IPS DF 6.9 (cell line): ENCODE measurements around the gene RTTN.

Experiments used
- DNase-seq: peaks from one replicate; pipeline ENCODE4 v3.0.0-alpha.2; 2013; ENCODE audit warnings: low read depth, low spot score
- H3K27ac ChIP-seq: one replicate; pipeline ENCODE4 v1.5.1; 2013; ENCODE audit warnings: low read length, control low read depth
- H3K27me3 ChIP-seq: 2 replicates; pipeline ENCODE4 v1.6.1; 2013; ENCODE audit warnings: mild to moderate bottlenecking, low read length; ENCODE audit not compliant: control insufficient read depth, insufficient read depth
- H3K36me3 ChIP-seq: 2 replicates; pipeline ENCODE4 v1.6.1; 2013; ENCODE audit warnings: low read length; ENCODE audit not compliant: control insufficient read depth, insufficient read depth
- H3K4me1 ChIP-seq: 2 replicates; pipeline ENCODE4 v1.6.1; 2013; ENCODE audit warnings: low read length; ENCODE audit not compliant: control insufficient read depth, insufficient read depth
- H3K4me3 ChIP-seq: 2 replicates; pipeline ENCODE4 v1.5.1; 2013; ENCODE audit warnings: mild to moderate bottlenecking, low read length
- H3K9me3 ChIP-seq: 2 replicates; pipeline ENCODE4 v1.6.1; 2013; ENCODE audit warnings: low read length, inconsistent platforms; ENCODE audit not compliant: control insufficient read depth, insufficient read depth
- WGBS: extraction: QIAGEN DNeasy Blood & Tissue Kit; methylation state at CpG from one replicate; pipeline ENCODE4 v1.1.7; 2013; ENCODE audit warnings: mixed read lengths, missing lambda C conversion rate; ENCODE audit not compliant: insufficient read length, insufficient coverage; 5-methylcytosine and 5-hydroxymethylcytosine counted together

The RTTN gene

GRCh38 chr18:70232261-70232660, 26.8 kb upstream of the RTTN start:
- H3K4me1 ChIP-seq: no peaks in the 10 kb centered on the region
- H3K4me3 ChIP-seq: no peak overlapping the region
- H3K27ac ChIP-seq: no peak overlapping the region
- no peak for DNase-seq
- WGBS: no CpG with 5 or more reads among the region's 1 CpG
- no peaks in the 10 kb centered on the region for H3K9me3 ChIP-seq
- H3K36me3 ChIP-seq: no peaks in the 10 kb centered on the region
- no peaks in the 10 kb centered on the region for H3K27me3 ChIP-seq

- no peak for DNase-seq
- Histone ChIP-seq H3K4me1 (no peaks in the 10 kb centered on the region), H3K4me3 (no peak overlapping the region), H3K27ac (no peak overlapping the region), H3K36me3 (no peaks in the 10 kb centered on the region), H3K9me3 (no peaks in the 10 kb centered on the region), H3K27me3 (no peaks in the 10 kb centered on the region)
- no CpG with 5 or more reads among the region's 5 CpGs for WGBS
These were observed 24.2 kb upstream of the RTTN start for GRCh38 chr18:70229639-70230038.

GRCh38 chr18:70228536-70228935, 23.0 kb upstream of the RTTN start:
- H3K27ac ChIP-seq: no peak overlapping the region
- no peak for DNase-seq
- no peaks in the 10 kb centered on the region for H3K4me1 ChIP-seq
- H3K27me3 ChIP-seq: no peaks in the 10 kb centered on the region
- H3K9me3 ChIP-seq: no peaks in the 10 kb centered on the region
- WGBS: no CpG with 5 or more reads among the region's 2 CpGs
- no peak overlapping the region for H3K4me3 ChIP-seq
- H3K36me3 ChIP-seq: no peaks in the 10 kb centered on the region

- no peak overlapping the region for H3K27ac ChIP-seq
- DNase-seq: no peak
- no CpG with 5 or more reads among the region's 3 CpGs for WGBS
- H3K27me3 ChIP-seq: no peaks in the 10 kb centered on the region
- no peak overlapping the region for H3K4me3 ChIP-seq
- no peaks in the 10 kb centered on the region for H3K4me1 ChIP-seq
- no peaks in the 10 kb centered on the region for H3K9me3 ChIP-seq
- H3K36me3 ChIP-seq: no peaks in the 10 kb centered on the region
These were observed 22.0 kb upstream of the RTTN start for GRCh38 chr18:70227438-70227837.

GRCh38 chr18:70221915-70222278, 16.4 kb upstream of the RTTN start:
- Histone ChIP-seq H3K27ac (no peak overlapping the region), H3K4me3 (no peak overlapping the region), H3K9me3 (no peaks in the 10 kb centered on the region), H3K27me3 (no peaks in the 10 kb centered on the region), H3K36me3 (no peaks in the 10 kb centered on the region), H3K4me1 (peaks cover 1% of the 10 kb centered on the region; the same call in 1 of the 2 replicates)
- no peak for DNase-seq
- no CpG with 5 or more reads among the region's 6 CpGs for WGBS

GRCh38 chr18:70221156-70221914, 15.8 kb upstream of the RTTN start:
- Histone ChIP-seq H3K27ac (no peak overlapping the region), H3K4me1 (peaks cover 1% of the 10 kb centered on the region; the same call in 1 of the 2 replicates), H3K36me3 (no peaks in the 10 kb centered on the region), H3K9me3 (no peaks in the 10 kb centered on the region), H3K4me3 (no peak overlapping the region), H3K27me3 (no peaks in the 10 kb centered on the region)
- WGBS: no CpG with 5 or more reads among the region's 12 CpGs
- DNase-seq: no peak

GRCh38 chr18:70220628-70221027, 15.1 kb upstream of the RTTN start:
- Histone ChIP-seq H3K36me3 (no peaks in the 10 kb centered on the region), H3K4me1 (peaks cover 1% of the 10 kb centered on the region; the same call in 1 of the 2 replicates), H3K9me3 (no peaks in the 10 kb centered on the region), H3K27ac (no peak overlapping the region), H3K4me3 (no peak overlapping the region), H3K27me3 (no peaks in the 10 kb centered on the region)
- WGBS: no CpG with 5 or more reads among the region's 5 CpGs
- DNase-seq: no peak

GRCh38 chr18:70219688-70220087, 14.2 kb upstream of the RTTN start:
- no peak for DNase-seq
- Histone ChIP-seq H3K9me3 (no peaks in the 10 kb centered on the region), H3K36me3 (no peaks in the 10 kb centered on the region), H3K4me1 (peaks cover 1% of the 10 kb centered on the region; the same call in 1 of the 2 replicates), H3K27ac (no peak overlapping the region), H3K4me3 (no peak overlapping the region), H3K27me3 (no peaks in the 10 kb centered on the region)
- WGBS: no CpG with 5 or more reads among the region's 4 CpGs

GRCh38 chr18:70216788-70217187, 11.3 kb upstream of the RTTN start:
- H3K9me3 ChIP-seq: no peaks in the 10 kb centered on the region
- no peaks in the 10 kb centered on the region for H3K27me3 ChIP-seq
- no peak for DNase-seq
- H3K36me3 ChIP-seq: no peaks in the 10 kb centered on the region
- no CpG with 5 or more reads among the region's 2 CpGs for WGBS
- no peak overlapping the region for H3K4me3 ChIP-seq
- H3K4me1 ChIP-seq: peaks cover 1% of the 10 kb centered on the region; the same call in 1 of the 2 replicates
- no peak overlapping the region for H3K27ac ChIP-seq

- no CpG with 5 or more reads among the region's 4 CpGs for WGBS
- H3K27me3 ChIP-seq: no peaks in the 10 kb centered on the region
- no peak overlapping the region for H3K4me3 ChIP-seq
- no peaks in the 10 kb centered on the region for H3K4me1 ChIP-seq
- no peaks in the 10 kb centered on the region for H3K36me3 ChIP-seq
- H3K27ac ChIP-seq: no peak overlapping the region
- no peaks in the 10 kb centered on the region for H3K9me3 ChIP-seq
- DNase-seq: no peak
These were observed 1.7 kb upstream of the RTTN start for GRCh38 chr18:70207181-70207580.

- Histone ChIP-seq H3K4me3 (no peak overlapping the region), H3K27me3 (no peaks in the 10 kb centered on the region), H3K4me1 (no peaks in the 10 kb centered on the region), H3K27ac (no peak overlapping the region), H3K36me3 (no peaks in the 10 kb centered on the region; the same call in 1 of the 2 replicates), H3K9me3 (no peaks in the 10 kb centered on the region)
- no CpG with 5 or more reads among the region's 1 CpG for WGBS
- DNase-seq: no peak
These were observed 5.2 kb downstream of the RTTN start for GRCh38 chr18:70200286-70200685.
